Measurements from ENCODE around the gene CRMP1. TPM values are rescaled to one million over a fixed set of nuclear protein-coding genes. Genes with fewer than 3 reads are reported as not detected.

The CRMP1 gene
- total and polyA plus RNA-seq, 5 experiments from 2014 or later: not detected

Small RNA genes lying within 50 kb of the gene (microRNA-seq; reads per million reads assigned to microRNA genes)
- gene MIR378D1 (ENCODE audit: borderline microRNAs expressed): 1.0 reads per million

Other genes with a start within 250 kb of the CRMP1 start
- gene EVC2, start 184.5 kb downstream of the CRMP1 start, total RNA-seq: under 1 TPM in 1 of 2 experiments, not detected in 1; 0.11 TPM
- under 1 TPM in 1 of 3 donors, not detected in 2; 0.20 TPM for gene EVC2, start 184.5 kb downstream of the CRMP1 start, polyA plus RNA-seq
- under 1 TPM in 1 of 2 experiments, not detected in 1; 0.05 TPM for gene EVC, start 181.9 kb downstream of the CRMP1 start, total RNA-seq
- not detected for gene EVC, start 181.9 kb downstream of the CRMP1 start, polyA plus RNA-seq
- gene C4orf50, start 125.3 kb upstream of the CRMP1 start, total RNA-seq: not detected
- not detected for gene C4orf50, start 125.3 kb upstream of the CRMP1 start, polyA plus RNA-seq

Data from naive thymus-derived CD8-positive, alpha-beta T cell (primary cell).